H9 (cell line): ENCODE measurements around the gene ARID1B. TPM values are rescaled to one million over a fixed set of nuclear protein-coding genes. Genes with fewer than 3 reads are reported as not detected.

Experiments used
- DNase-seq: peaks from one replicate; pipeline ENCODE4 v3.0.0-alpha.2; 2017
- H2AFZ ChIP-seq: one replicate; pipeline ENCODE4 v1.6.1; 2013; ENCODE audit warnings: mild to moderate bottlenecking, low read length, control low read depth, moderate library complexity
- H2AK5ac ChIP-seq: 2 replicates; pipeline ENCODE4 v1.6.1; 2013; ENCODE audit warnings: low read length, control low read depth, mixed read lengths; ENCODE audit not compliant: insufficient read length
- H2BK120ac ChIP-seq: one replicate; pipeline ENCODE4 v1.6.1; 2013; ENCODE audit warnings: low read depth, mild to moderate bottlenecking, low read length, control low read depth, inconsistent platforms; ENCODE audit not compliant: poor library complexity, severe bottlenecking
- H2BK12ac ChIP-seq: 2 replicates; pipeline ENCODE4 v1.6.1; 2013; ENCODE audit warnings: low read length, control low read depth, mixed read lengths, low read depth; ENCODE audit not compliant: insufficient read length
- H2BK15ac ChIP-seq: 2 replicates; pipeline ENCODE4 v1.6.1; 2013; ENCODE audit warnings: low read depth, low read length, control low read depth
- H2BK20ac ChIP-seq: one replicate; pipeline ENCODE4 v1.6.1; 2013; ENCODE audit warnings: low read depth, mild to moderate bottlenecking, low read length, control low read depth, inconsistent platforms; ENCODE audit not compliant: poor library complexity, severe bottlenecking
- H2BK5ac ChIP-seq: 2 replicates; pipeline ENCODE4 v1.6.1; 2013; ENCODE audit warnings: low read length, control low read depth, mixed read lengths; ENCODE audit not compliant: insufficient read length
- H3K14ac ChIP-seq: 2 replicates; pipeline ENCODE4 v1.6.1; 2013; ENCODE audit warnings: low read length, control low read depth; ENCODE audit not compliant: insufficient read depth
- H3K18ac ChIP-seq: 2 replicates; pipeline ENCODE4 v1.6.1; 2013; ENCODE audit warnings: low read depth, mild to moderate bottlenecking, mixed read lengths, low read length, control low read depth; ENCODE audit not compliant: insufficient read length
- H3K23ac ChIP-seq: 2 replicates; pipeline ENCODE4 v1.6.1; 2013; ENCODE audit warnings: low read length, control low read depth, mixed read lengths, low read depth; ENCODE audit not compliant: insufficient read length
- H3K23me2 ChIP-seq: 2 replicates; pipeline ENCODE4 v1.6.1; 2013; ENCODE audit warnings: low read depth, mild to moderate bottlenecking, mixed read lengths, low read length, control low read depth; ENCODE audit not compliant: insufficient read length, poor library complexity, severe bottlenecking
- H3K27ac ChIP-seq: 2 replicates; pipeline ENCODE4 v1.5.1; 2013; ENCODE audit warnings: low read length, control low read depth, mixed read lengths, low read depth; ENCODE audit not compliant: insufficient read length
- H3K27me3 ChIP-seq: 2 replicates; pipeline ENCODE4 v1.6.1; 2013; ENCODE audit warnings: low read length, control low read depth, inconsistent platforms; ENCODE audit not compliant: insufficient read depth
- H3K4ac ChIP-seq: 2 replicates; pipeline ENCODE4 v1.6.1; 2013; ENCODE audit warnings: low read depth, mild to moderate bottlenecking, control low read depth, inconsistent platforms, low read length, moderate library complexity
- H3K4me1 ChIP-seq: 2 replicates; pipeline ENCODE4 v1.6.1; 2013; ENCODE audit warnings: low read length, control low read depth, inconsistent platforms; ENCODE audit not compliant: insufficient read depth
- H3K4me2 ChIP-seq: 2 replicates; pipeline ENCODE4 v1.6.1; 2013; ENCODE audit warnings: low read length, control low read depth, mixed read lengths; ENCODE audit not compliant: insufficient read length, insufficient read depth
- H3K56ac ChIP-seq: 2 replicates; pipeline ENCODE4 v1.6.1; 2013; ENCODE audit warnings: low read depth, mild to moderate bottlenecking, mixed read lengths, low read length, control low read depth; ENCODE audit not compliant: insufficient read length
- H3K79me1 ChIP-seq: 2 replicates; pipeline ENCODE4 v1.6.1; 2013; ENCODE audit warnings: low read depth, mild to moderate bottlenecking, moderate library complexity, low read length, control low read depth, inconsistent platforms; ENCODE audit not compliant: insufficient read depth, poor library complexity, severe bottlenecking
- H3K79me2 ChIP-seq: 2 replicates; pipeline ENCODE4 v1.6.1; 2013; ENCODE audit warnings: low read length, control low read depth, inconsistent platforms; ENCODE audit not compliant: insufficient read depth
- H3K9ac ChIP-seq: 2 replicates; pipeline ENCODE4 v1.6.1; 2013; ENCODE audit warnings: low read length, control low read depth, mixed read lengths; ENCODE audit not compliant: insufficient read length; ENCODE audit errors: extremely low read depth
- H3K9me3 ChIP-seq: one replicate; pipeline ENCODE4 v1.6.1; 2013; ENCODE audit warnings: low read depth, low read length, inconsistent platforms; ENCODE audit not compliant: control insufficient read depth
- H3T11ph ChIP-seq: one replicate; pipeline ENCODE4 v1.6.1; 2013; ENCODE audit warnings: mild to moderate bottlenecking, low read length, control low read depth, inconsistent platforms
- H4K20me1 ChIP-seq: one replicate; pipeline ENCODE4 v1.6.1; 2013; ENCODE audit not compliant: control insufficient read depth, insufficient read length, insufficient read depth
- H4K5ac ChIP-seq: 2 replicates; pipeline ENCODE4 v1.6.1; 2013; ENCODE audit warnings: low read depth, mild to moderate bottlenecking, mixed read lengths, low read length, control low read depth; ENCODE audit not compliant: insufficient read length
- H4K8ac ChIP-seq: replicated peaks from 2 replicates; pipeline ENCODE4 v1.6.1; 2013; ENCODE audit warnings: low read length, control low read depth, mixed read lengths, low read depth; ENCODE audit not compliant: insufficient read length
- H4K91ac ChIP-seq: 2 replicates; pipeline ENCODE4 v1.6.1; 2013; ENCODE audit warnings: low read depth, mild to moderate bottlenecking, moderate library complexity, mixed read lengths, low read length, control low read depth; ENCODE audit not compliant: insufficient read length
- H3K27ac Mint-ChIP-seq, 3 experiments: 2 replicates in 2 of 3; 3 replicates in 1 of 3; pipeline ENCODE4 v1.8.0; 2020 to 2021; ENCODE audit warnings: mixed read lengths in 3 of 3, mild to moderate bottlenecking in 1 of 3, moderate library complexity in 1 of 3
- H3K27me3 Mint-ChIP-seq: 2 replicates; pipeline ENCODE4 v1.8.0; 2021; ENCODE audit warnings: low read depth, mild to moderate bottlenecking, moderate library complexity, mixed read lengths
- H3K36me3 Mint-ChIP-seq, 3 experiments: 2 replicates in 2 of 3; 3 replicates in 1 of 3; pipeline ENCODE4 v1.8.0; 2020 to 2021; ENCODE audit warnings: low read depth in 3 of 3, mixed read lengths in 3 of 3; ENCODE audit not compliant: insufficient read depth in 1 of 3
- H3K4me1 Mint-ChIP-seq, 2 experiments: 2 replicates each; pipeline ENCODE4 v1.8.0; 2020; ENCODE audit warnings: mixed read lengths in 2 of 2
- H3K4me3 Mint-ChIP-seq, 2 experiments: 2 replicates in 1 of 2; 3 replicates in 1 of 2; pipeline ENCODE4 v1.8.0; 2020 to 2021; ENCODE audit warnings: mild to moderate bottlenecking in 2 of 2, mixed read lengths in 2 of 2, moderate library complexity in 1 of 2
- H3K9me3 Mint-ChIP-seq, 2 experiments: 2 replicates in 1 of 2; 3 replicates in 1 of 2; pipeline ENCODE4 v1.8.0; 2020; ENCODE audit warnings: mild to moderate bottlenecking in 2 of 2, mixed read lengths in 2 of 2, moderate library complexity in 1 of 2
- CTCF ChIP-seq: fragments of 200-600 bp; sonication (generic); conservative IDR thresholded peaks from 3 replicates; pipeline ENCODE4 v1.8.0; 2021; ENCODE audit warnings: antibody characterized with exemption, mild to moderate bottlenecking
- WGBS: extraction: QIAGEN DNeasy Blood & Tissue Kit; methylation state at CpG from one replicate; pipeline ENCODE4 v1.1.7; 2013; ENCODE audit warnings: missing lambda C conversion rate, low lambda C conversion rate, mixed read lengths; ENCODE audit not compliant: insufficient read length; ENCODE audit errors: extremely low coverage; 5-methylcytosine and 5-hydroxymethylcytosine counted together
- total RNA-seq: library from RNA; stranded (reverse); gene quantifications from 2 replicates; pipeline ENCODE4 v1.2.1, GENCODE V29; 2021

ARID1B gene
- total RNA-seq, 1 experiment from 2014 or later = 88.2 TPM

GRCh38 chr6:157124485-157125254 is 347.5 kb downstream of the ARID1B start:
- Mint-ChIP-seq H3K9me3 (no peaks in the 10 kb centered on the region), H3K27me3 (no peaks in the 10 kb centered on the region), H3K4me3 (no peak overlapping the region), H3K36me3 (peaks cover 0 to 4% (median 0%) of the 10 kb centered on the region in 3 experiments; a peak in 2 of 7 replicates), H3K27ac (peak overlapping the region in 2 of 3 experiments; percentile 46 to 62; a peak in 1 of 7 replicates), H3K4me1 (peaks cover 11 to 15% of the 10 kb centered on the region in 2 experiments)
- no peak for TF ChIP-seq CTCF
- Histone ChIP-seq H2BK20ac (no peak overlapping the region), H2AFZ (no peak overlapping the region), H4K20me1 (no peaks in the 10 kb centered on the region), H3K9ac (no peak overlapping the region), H4K91ac (no peak overlapping the region), H3K18ac (no peak overlapping the region), H3K23ac (no peak overlapping the region), H2BK120ac (no peak overlapping the region), H3K56ac (no peak overlapping the region), H3K23me2 (no peaks in the 10 kb centered on the region), H3T11ph (no peak overlapping the region), H2BK12ac (no peak overlapping the region), H3K4me1 (no peaks in the 10 kb centered on the region), H4K5ac (no peak overlapping the region), H3K79me2 (no peaks in the 10 kb centered on the region), H2BK5ac (no peak overlapping the region), H3K27ac (no peak overlapping the region), H2AK5ac (no peak overlapping the region), H4K8ac (no peak overlapping the region), H3K9me3 (no peaks in the 10 kb centered on the region), H3K4ac (no peak overlapping the region), H3K14ac (no peak overlapping the region), H3K27me3 (no peaks in the 10 kb centered on the region), H3K79me1 (no peaks in the 10 kb centered on the region), H3K4me2 (no peak overlapping the region), H2BK15ac (no peak overlapping the region)
- no peak for DNase-seq
- WGBS = no CpG with 5 or more reads among the region's 5 CpGs
